SU-DHL-6 (cell line): ENCODE results near the gene SPOCK3.
A peak's percentile ranks its signal among the peaks of the same experiment; 100 is the strongest.
"Not testable (repeated sequence)": the region's sequence is repeated elsewhere in the genome, so short reads cannot be mapped to it uniquely, and the experiment has no call there.

Experiments used
- H2AFZ ChIP-seq: fragments of 200-600 bp; sonication (generic); 2 replicates; pipeline ENCODE4 v1.6.1; 2014; ENCODE audit warnings: low read depth, mild to moderate bottlenecking, moderate library complexity, mixed read lengths, antibody characterized with exemption, low read length; ENCODE audit not compliant: severe bottlenecking
- H3F3A ChIP-seq: fragments of 200-600 bp; shearing (Covaris generic); 2 replicates; pipeline ENCODE4 v1.6.0; 2016; ENCODE audit warnings: antibody characterized with exemption, mild to moderate bottlenecking; ENCODE audit not compliant: insufficient read depth
- H3K27ac ChIP-seq: fragments of 200-600 bp; sonication (generic); 2 replicates; pipeline ENCODE4 v1.5.1; 2016; ENCODE audit warnings: low read depth, mild to moderate bottlenecking, low read length, moderate library complexity, mixed read lengths
- H3K27me3 ChIP-seq: fragments of 200-600 bp; sonication (generic), shearing (Covaris generic); 2 replicates; pipeline ENCODE4 v1.6.0; 2014; ENCODE audit warnings: mild to moderate bottlenecking, low read length
- H3K36me3 ChIP-seq: fragments of 200-600 bp; sonication (generic); 2 replicates; pipeline ENCODE4 v1.6.1; 2014; ENCODE audit warnings: mild to moderate bottlenecking, low read length, mixed read lengths
- H3K4me2 ChIP-seq: fragments of 300-600, 200-600 bp; shearing (Covaris generic), sonication (generic); 2 replicates; pipeline ENCODE4 v1.6.0; 2014; ENCODE audit warnings: low read length, low read depth, mild to moderate bottlenecking; ENCODE audit not compliant: poor library complexity, severe bottlenecking
- H3K4me3 ChIP-seq: fragments of 200-600 bp; sonication (generic); 2 replicates; pipeline ENCODE4 v1.5.1; 2014; ENCODE audit warnings: antibody characterized with exemption, low read length, mild to moderate bottlenecking, mixed read lengths; ENCODE audit not compliant: insufficient read depth, poor library complexity, severe bottlenecking
- H3K79me2 ChIP-seq: fragments of 200-600 bp; sonication (generic); 2 replicates; pipeline ENCODE4 v1.6.1; 2014; ENCODE audit warnings: mild to moderate bottlenecking, low read length, moderate library complexity; ENCODE audit not compliant: insufficient read depth
- H3K9ac ChIP-seq: fragments of 200-600 bp; sonication (generic); 2 replicates; pipeline ENCODE4 v1.7.0; 2014; ENCODE audit warnings: mild to moderate bottlenecking, low read length
- H3K9me2 ChIP-seq: fragments of 200-600 bp; sonication (generic); replicated peaks from 2 replicates; pipeline ENCODE4 v1.6.1; 2014; ENCODE audit warnings: low read length; ENCODE audit not compliant: insufficient read depth
- H3K9me3 ChIP-seq: fragments of 200-600 bp; sonication (generic); 2 replicates; pipeline ENCODE4 v1.6.1; 2014; ENCODE audit warnings: low read length, mixed read lengths; ENCODE audit not compliant: insufficient read depth
- H4K20me1 ChIP-seq: fragments of 200-600 bp; sonication (generic); 2 replicates; pipeline ENCODE4 v1.6.1; 2014; ENCODE audit warnings: low read depth, mild to moderate bottlenecking, antibody characterized with exemption, low read length, moderate library complexity, mixed read lengths
- CTCF ChIP-seq: fragments of 200-600 bp; sonication (generic); IDR thresholded peaks from one replicate; pipeline ENCODE4 v1.5.1; 2017; ENCODE audit warnings: antibody characterized with exemption, mild to moderate bottlenecking, low read length, moderate library complexity; ENCODE audit not compliant: insufficient read depth, poor library complexity, severe bottlenecking
- EZH2phosphoT487 ChIP-seq: fragments of 200-600 bp; sonication (generic), shearing (Covaris generic); conservative IDR thresholded peaks from 2 replicates; pipeline ENCODE4 v1.6.1; 2018; ENCODE audit warnings: mild to moderate bottlenecking, antibody characterized with exemption, low read length, moderate library complexity, mixed read lengths

The SPOCK3 gene

GRCh38 chr4:167234316-167234881 lies at the start of gene SPOCK3:
Gene SPOCK3, minus strand, starts transcription at chr4:167234494.
- H3K9me3 ChIP-seq, result no peaks in the 10 kb centered on the region
- peak within 1 kb of the TSS; percentile 57 for H3K9ac ChIP-seq
- no peaks in the 10 kb centered on the region for H3F3A ChIP-seq
- peak within 1 kb of the TSS; percentile 76 for H3K4me2 ChIP-seq
- no peaks in the 10 kb centered on the region for H3K79me2 ChIP-seq
- H4K20me1 ChIP-seq, result no peaks in the 10 kb centered on the region
- peak within 1 kb of the TSS; percentile 98 for H2AFZ ChIP-seq
- no peak within 1 kb of the TSS for H3K27ac ChIP-seq
- no peaks in the 10 kb centered on the region for H3K27me3 ChIP-seq
- H3K9me2 ChIP-seq, result no peaks in the 10 kb centered on the region
- TF ChIP-seq EZH2phosphoT487 (no peak), CTCF (no peak)
- H3K4me3 ChIP-seq, result peak within 1 kb of the TSS; percentile 87
- H3K36me3 ChIP-seq, result no peaks in the 10 kb centered on the region

- no peak overlapping the region for H3K4me3 ChIP-seq
- H3K4me2 ChIP-seq, result no peak overlapping the region
Measured at GRCh38 chr4:167282171-167282864, 48.0 kb upstream of the SPOCK3 start.

GRCh38 chr4:167281545-167281944 lies 47.3 kb upstream of the SPOCK3 start:
- not testable (repeated sequence) for H2AFZ ChIP-seq, H3K4me2 ChIP-seq, H3K36me3 ChIP-seq, H3F3A ChIP-seq, H3K27ac ChIP-seq, H3K4me3 ChIP-seq, H3K9me3 ChIP-seq, H3K9me2 ChIP-seq, H3K27me3 ChIP-seq, H4K20me1 ChIP-seq, H3K79me2 ChIP-seq, H3K9ac ChIP-seq

More at GRCh38 chr4:167282171-167282864, 48.0 kb upstream of the SPOCK3 start:
- Histone ChIP-seq H3K9ac (no peak overlapping the region), H3K79me2 (no peaks in the 10 kb centered on the region), H3K9me3 (no peaks in the 10 kb centered on the region), H3K27ac (no peak overlapping the region), H3K36me3 (no peaks in the 10 kb centered on the region), H3K9me2 (no peaks in the 10 kb centered on the region), H4K20me1 (no peaks in the 10 kb centered on the region), H3K27me3 (no peaks in the 10 kb centered on the region), H2AFZ (no peak overlapping the region), H3F3A (no peaks in the 10 kb centered on the region)
- no peak for TF ChIP-seq EZH2phosphoT487
- TF ChIP-seq CTCF, result no peak

GRCh38 chr4:167274351-167274750 lies 40.1 kb upstream of the SPOCK3 start:
- H3K9me2 ChIP-seq, result no peaks in the 10 kb centered on the region
- TF ChIP-seq CTCF (no peak), EZH2phosphoT487 (no peak)

More at GRCh38 chr4:167274351-167274750, 40.1 kb upstream of the SPOCK3 start:
- Histone ChIP-seq H3K36me3 (no peaks in the 10 kb centered on the region), H3F3A (no peaks in the 10 kb centered on the region), H3K27me3 (no peaks in the 10 kb centered on the region), H4K20me1 (no peaks in the 10 kb centered on the region), H3K79me2 (no peaks in the 10 kb centered on the region), H3K4me3 (no peak overlapping the region), H3K4me2 (no peak overlapping the region), H2AFZ (no peak overlapping the region), H3K9me3 (no peaks in the 10 kb centered on the region), H3K9ac (no peak overlapping the region), H3K27ac (no peak overlapping the region)
